SH-SY5Y (cell line): Measurements from ENCODE around the gene RRAGA.

Experiments
- GATA2 ChIP-seq: IDR thresholded peaks from 2 replicates; pipeline ENCODE4 v1.6.1; 2011; ENCODE audit warnings: mild to moderate bottlenecking, low read depth, low read length
- GATA3 ChIP-seq: IDR thresholded peaks from 2 replicates; pipeline ENCODE4 v1.6.1; 2011; ENCODE audit warnings: low read depth, mild to moderate bottlenecking, low read length, moderate library complexity

GRCh38 chr9:19057033-19057432, 7.8 kb downstream of the RRAGA start:
- TF ChIP-seq GATA2, result no peak
- TF ChIP-seq GATA3, result no peak
